Uterus (tissue), 4 donors: ENCODE measurements around the gene IFITM1. TPM values are rescaled to one million over a fixed set of nuclear protein-coding genes. Genes with fewer than 3 reads are reported as not detected.

ENCODE experiments used
- DNase-seq, 2 donors: peaks; one replicate each; pipeline ENCODE4 v3.0.0-alpha.2; 2019 to 2020
- H3K27ac ChIP-seq, 2 donors: fragments of 200-600 bp; sonication (generic); 1 replicate in 1 of 2; 2 replicates in 1 of 2; pipeline ENCODE4 v1.5.1; 2016 to 2018
- H3K27me3 ChIP-seq, 2 donors: fragments of 200-600 bp; sonication (generic); one replicate each; pipeline ENCODE4 v1.5.1; 2018 to 2019; ENCODE audit warnings: control low read depth in 1 of 2
- H3K36me3 ChIP-seq, 2 donors: fragments of 200-600 bp; sonication (generic); one replicate each; pipeline ENCODE4 v1.5.1; 2019; ENCODE audit warnings: control low read depth in 1 of 2
- H3K4me1 ChIP-seq, 2 donors: fragments of 200-600 bp; sonication (generic); one replicate each; pipeline ENCODE4 v1.5.1; 2018 to 2019; ENCODE audit warnings: control low read depth in 1 of 2
- H3K4me3 ChIP-seq, 2 donors: fragments of 200-600 bp; sonication (generic); 1 replicate in 1 of 2; 2 replicates in 1 of 2; pipeline ENCODE4 v1.5.1; 2018 to 2019; ENCODE audit warnings: mild to moderate bottlenecking in 1 of 2
- H3K9me3 ChIP-seq, 2 donors: fragments of 200-600 bp; sonication (generic); one replicate each; pipeline ENCODE4 v1.5.1; 2019; ENCODE audit warnings: control low read depth in 1 of 2
- CTCF ChIP-seq, 4 experiments: fragments of 200-600 bp in 2 of 4; fragments of 450-650 bp in 2 of 4; sonication (generic) in 2 of 4; IDR thresholded peaks; one replicate each; pipeline ENCODE4 v1.5.1; 2016 to 2019; ENCODE audit warnings: antibody characterized with exemption in 4 of 4, mild to moderate bottlenecking in 2 of 4, moderate library complexity in 1 of 4
- POLR2A ChIP-seq, 2 donors: fragments of 450-650 bp; IDR thresholded peaks; one replicate each; pipeline ENCODE4 v1.6.1; 2016; ENCODE audit warnings: antibody characterized with exemption in 2 of 2, mild to moderate bottlenecking in 1 of 2, moderate library complexity in 1 of 2
- intact Hi-C: fragments of 100-400 bp; cut with DNase I; formaldehyde crosslinking; loops from one replicate; pipeline ENCODE4 v1.15.1; 2023; ENCODE audit warnings: low total_unique reads
- total RNA-seq, 4 donors: library from RNA; depleted of rRNA in 3 of 4; stranded (reverse); fragments of >200 nt in 3 of 4; gene quantifications; one replicate each; pipeline versions ENCODE4 v1.1.0 to v1.2.4, GENCODE V29; 2014 to 2023
- donor health status: DM: yes; HTN: yes; CAD: no.

Gene IFITM1
- total RNA-seq, 4 donors from 2014 or later: 13.4 to 672 (median 239) TPM

- Histone ChIP-seq H3K36me3 (no peaks in the 10 kb centered on the region), H3K4me1 (no peaks in the 10 kb centered on the region), H3K27ac (no peak overlapping the region), H3K9me3 (peaks cover 0 to 5% of the 10 kb centered on the region in 2 donors), H3K27me3 (no peaks in the 10 kb centered on the region), H3K4me3 (no peak overlapping the region)
- intact Hi-C loops: no loop called here
- DNase-seq: no peak
- no peak for TF ChIP-seq CTCF (IDR thresholded peaks at IDR 0.05)
- no peak for TF ChIP-seq POLR2A (IDR thresholded peaks at IDR 0.05)
Measured at GRCh38 chr11:270451-271318, 43.2 kb upstream of the IFITM1 start.

- peaks cover 0 to 5% of the 10 kb centered on the region in 2 donors for H3K9me3 ChIP-seq
- no peak overlapping the region for H3K4me3 ChIP-seq
- no peak overlapping the region for H3K27ac ChIP-seq
- TF ChIP-seq CTCF (IDR thresholded peaks at IDR 0.05) (no peak), POLR2A (IDR thresholded peaks at IDR 0.05) (no peak)
- H3K27me3 ChIP-seq: no peaks in the 10 kb centered on the region
- intact Hi-C loops: no loop called here
- no peak for DNase-seq
- H3K36me3 ChIP-seq: no peaks in the 10 kb centered on the region
- no peaks in the 10 kb centered on the region for H3K4me1 ChIP-seq
Measured at GRCh38 chr11:271319-271715, 42.5 kb upstream of the IFITM1 start.

GRCh38 chr11:272195-272930, 41.5 kb upstream of the IFITM1 start:
- DNase-seq: no peak
- no peaks in the 10 kb centered on the region for H3K27me3 ChIP-seq
- no peaks in the 10 kb centered on the region for H3K4me1 ChIP-seq
- no peaks in the 10 kb centered on the region for H3K36me3 ChIP-seq
- peaks cover 0 to 5% of the 10 kb centered on the region in 2 donors for H3K9me3 ChIP-seq
- no peak for TF ChIP-seq CTCF (IDR thresholded peaks at IDR 0.05)
- TF ChIP-seq POLR2A (IDR thresholded peaks at IDR 0.05): no peak
- H3K27ac ChIP-seq: no peak overlapping the region
- intact Hi-C loops: no loop called here
- no peak overlapping the region for H3K4me3 ChIP-seq

- H3K27me3 ChIP-seq: no peaks in the 10 kb centered on the region
- no peak overlapping the region for H3K4me3 ChIP-seq
- H3K4me1 ChIP-seq: no peaks in the 10 kb centered on the region
- TF ChIP-seq CTCF (IDR thresholded peaks at IDR 0.05) (no peak), POLR2A (IDR thresholded peaks at IDR 0.05) (no peak)
- no peak for DNase-seq
- H3K36me3 ChIP-seq: no peaks in the 10 kb centered on the region
- peaks cover 0 to 5% of the 10 kb centered on the region in 2 donors for H3K9me3 ChIP-seq
- intact Hi-C loops: no loop called here
- H3K27ac ChIP-seq: no peak overlapping the region
Measured at GRCh38 chr11:272931-273198, 41.0 kb upstream of the IFITM1 start.

GRCh38 chr11:276219-276618, 37.6 kb upstream of the IFITM1 start:
- TF ChIP-seq POLR2A (IDR thresholded peaks at IDR 0.05): no peak
- no peak for TF ChIP-seq CTCF (IDR thresholded peaks at IDR 0.05)
- Histone ChIP-seq H3K27me3 (peaks cover 15 to 24% of the 10 kb centered on the region in 2 donors), H3K36me3 (no peaks in the 10 kb centered on the region), H3K4me3 (no peak overlapping the region), H3K9me3 (peaks cover 0 to 5% of the 10 kb centered on the region in 2 donors), H3K4me1 (peaks cover 0 to 7% of the 10 kb centered on the region in 2 donors), H3K27ac (no peak overlapping the region)
- DNase-seq: no peak
- intact Hi-C loops: no loop called here
